PFSK-1 (cell line): ENCODE results near the gene FAAH.

ENCODE experiments used
- FOXP2 ChIP-seq: optimal IDR thresholded peaks from 2 replicates; pipeline ENCODE3; 2011; ENCODE audit warnings: borderline replicate concordance, control low read depth, inconsistent platforms; ENCODE audit not compliant: insufficient read depth; ENCODE audit errors: extremely low read length, extremely low read depth
- POLR2AphosphoS5 ChIP-seq: IDR thresholded peaks from 2 replicates; pipeline ENCODE4 v1.6.1; 2012; ENCODE audit warnings: low read depth, mild to moderate bottlenecking, control low read depth, low read length, moderate library complexity
- REST ChIP-seq, 2 experiments: IDR thresholded peaks; 2 replicates each; pipeline versions ENCODE4 v1.6.1 to v1.8.0; 2011 to 2012; ENCODE audit warnings: low read depth in 2 of 2, low read length in 2 of 2, control low read depth in 1 of 2, inconsistent platforms in 1 of 2, mild to moderate bottlenecking in 1 of 2, moderate library complexity in 1 of 2; ENCODE audit not compliant: insufficient read depth in 1 of 2
- SIN3A ChIP-seq: IDR thresholded peaks from 2 replicates; pipeline ENCODE4 v1.6.1; 2012; ENCODE audit warnings: mild to moderate bottlenecking, low read length, moderate library complexity, borderline replicate concordance; ENCODE audit not compliant: insufficient read depth
- TAF1 ChIP-seq: IDR thresholded peaks from 2 replicates; pipeline ENCODE4 v1.6.1; 2012; ENCODE audit warnings: low read length, control low read depth, borderline replicate concordance; ENCODE audit not compliant: insufficient read depth

Gene FAAH

DNA sequence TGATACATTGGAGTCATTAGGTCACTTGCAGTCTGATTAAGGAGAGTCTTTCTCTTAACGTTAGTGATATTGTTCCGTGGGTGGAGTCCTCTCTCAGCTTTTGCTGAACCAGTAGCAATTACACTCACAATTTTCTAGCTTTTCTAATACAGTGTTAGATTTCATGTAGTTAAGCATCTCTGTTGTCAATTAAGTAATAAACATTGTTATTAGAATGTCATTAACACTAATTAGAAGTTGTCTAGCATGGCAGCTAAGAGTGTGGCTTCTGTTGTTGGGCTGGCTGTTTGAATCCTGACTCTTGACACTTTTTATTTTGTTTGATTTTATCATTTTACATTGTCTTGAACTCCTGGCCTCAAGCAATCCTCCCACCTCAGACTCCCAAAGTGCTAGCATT, 33.4 kb downstream of the FAAH start:
- TF ChIP-seq FOXP2: no peak
- no peak for TF ChIP-seq SIN3A
- no peak for TF ChIP-seq REST (IDR thresholded peaks at IDR 0.05; ENCODE audit: insufficient read depth in 1 of 2, low read depth in 2 of 2, low read length in 2 of 2)
- no peak for TF ChIP-seq TAF1

DNA sequence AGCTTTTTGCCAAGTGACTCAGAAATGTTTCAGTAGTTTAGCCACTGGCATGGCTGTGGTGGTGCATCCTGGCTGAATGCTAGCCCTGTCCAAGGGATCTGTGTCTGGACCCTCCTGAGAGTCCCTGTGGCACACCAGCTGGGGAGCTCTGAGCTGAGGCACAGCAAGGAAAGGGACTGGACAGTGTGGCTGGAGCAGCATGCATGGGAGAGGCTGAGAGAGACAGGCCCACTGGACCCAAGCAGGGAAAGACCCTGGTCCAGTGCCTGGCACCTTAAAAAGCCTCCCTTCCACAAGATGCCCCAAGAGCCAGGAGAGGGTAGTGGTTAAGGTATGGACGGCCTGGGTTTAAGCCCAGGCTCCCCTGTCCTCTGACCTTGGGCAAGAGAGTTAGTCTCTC, 35.3 kb downstream of the FAAH start:
- no peak for TF ChIP-seq SIN3A
- no peak for TF ChIP-seq POLR2AphosphoS5
- TF ChIP-seq REST (IDR thresholded peaks at IDR 0.05; ENCODE audit: insufficient read depth in 1 of 2, low read depth in 2 of 2, low read length in 2 of 2): no peak
- TF ChIP-seq FOXP2: no peak
- TF ChIP-seq TAF1: no peak

DNA sequence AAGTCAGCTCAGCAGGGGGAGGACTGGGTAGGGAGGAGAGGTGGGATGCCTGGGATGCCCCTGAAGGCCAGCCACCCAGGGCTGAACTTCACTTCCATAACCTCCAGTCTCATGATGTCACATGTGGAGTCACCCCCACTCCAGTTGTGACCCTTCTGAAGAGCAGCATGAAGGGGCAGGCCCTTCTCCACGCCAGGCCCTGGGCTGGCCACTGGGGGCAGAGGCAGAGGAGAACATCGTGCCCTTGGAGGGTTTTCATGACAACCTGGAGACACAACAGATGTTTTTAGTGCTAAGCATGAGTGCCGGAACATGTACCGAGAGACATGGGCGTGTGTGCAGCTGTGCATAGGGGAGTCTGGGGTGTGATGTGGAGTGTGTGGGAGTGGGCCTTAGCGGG, 37.6 kb downstream of the FAAH start:
- TF ChIP-seq POLR2AphosphoS5: no peak
- TF ChIP-seq SIN3A: no peak
- no peak for TF ChIP-seq TAF1
- no peak for TF ChIP-seq REST (IDR thresholded peaks at IDR 0.05; ENCODE audit: insufficient read depth in 1 of 2, low read depth in 2 of 2, low read length in 2 of 2)
- TF ChIP-seq FOXP2: no peak

DNA sequence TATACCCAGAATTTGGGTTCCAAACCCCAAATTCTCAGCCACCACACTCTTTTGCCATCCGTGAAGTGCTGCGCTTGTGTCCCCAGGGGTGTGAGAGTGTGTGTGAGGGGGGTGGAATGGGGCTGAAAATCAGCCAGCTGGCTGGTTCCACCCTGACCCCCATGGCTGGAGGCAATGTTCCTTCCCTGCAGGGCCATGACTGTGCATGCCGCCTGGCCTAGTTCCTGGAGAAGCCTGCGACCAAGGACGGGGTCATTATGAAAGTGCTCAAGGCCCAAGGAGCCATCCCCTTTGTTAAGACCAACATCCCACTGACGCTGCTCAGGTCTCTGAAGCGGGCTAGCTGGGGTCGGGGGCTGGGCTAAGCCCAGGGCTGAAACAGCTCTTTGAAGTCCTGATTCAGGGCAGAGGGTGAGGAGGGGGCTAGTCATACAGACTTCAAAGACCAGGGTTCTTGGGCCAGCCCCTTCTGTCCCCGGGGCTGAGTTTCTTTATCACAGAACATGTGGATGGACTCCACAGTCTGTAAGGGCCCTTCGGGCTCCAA, 38.7 kb downstream of the FAAH start:
- TF ChIP-seq REST (IDR thresholded peaks at IDR 0.05; ENCODE audit: insufficient read depth in 1 of 2, low read depth in 2 of 2, low read length in 2 of 2): no peak
- no peak for TF ChIP-seq FOXP2
- no peak for TF ChIP-seq TAF1

GRCh38 chr1:46434358-46434757, 40.2 kb downstream of the FAAH start:
- TF ChIP-seq POLR2AphosphoS5 (no peak), FOXP2 (no peak), REST (IDR thresholded peaks at IDR 0.05; ENCODE audit: insufficient read depth in 1 of 2, low read depth in 2 of 2, low read length in 2 of 2) (no peak), TAF1 (no peak), SIN3A (no peak)
